GM19239 (cell line): Measurements from ENCODE around the gene MRM2.

ENCODE experiments used
- DNase-seq: peaks from one replicate; pipeline ENCODE4 v3.0.0; 2011; ENCODE audit warnings: low spot score; ENCODE audit not compliant: insufficient read length
- FAIRE-seq: peaks from 2 replicates; lab custom pipeline; 2011; peaks lifted over from hg19 to GRCh38; lab: Jason Lieb, UNC

The MRM2 gene

DNA sequence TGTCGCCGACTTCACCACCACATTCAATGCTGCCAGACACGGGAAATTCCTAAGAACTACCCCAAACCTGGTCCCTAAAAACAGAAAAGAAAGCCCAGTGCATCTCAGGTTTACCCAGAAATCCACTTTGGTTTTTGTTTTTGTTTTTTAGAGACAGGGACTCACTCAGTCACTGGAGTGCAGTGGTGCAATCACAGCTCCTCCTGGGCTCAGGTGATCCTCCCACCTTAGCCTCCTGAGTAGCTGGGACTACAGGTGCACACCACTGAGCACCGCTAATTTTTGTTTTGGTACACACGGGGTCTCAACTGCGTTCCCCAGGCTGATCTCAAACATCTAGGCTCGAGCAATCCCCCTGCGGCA, 32.1 kb downstream of the MRM2 start:
- no peak for FAIRE-seq

GRCh38 chr7:2209146-2209960, 32.7 kb downstream of the MRM2 start:
- FAIRE-seq = no peak

More for the DNA sequence above, 32.1 kb downstream of the MRM2 start:
- no peak for DNase-seq

DNA sequence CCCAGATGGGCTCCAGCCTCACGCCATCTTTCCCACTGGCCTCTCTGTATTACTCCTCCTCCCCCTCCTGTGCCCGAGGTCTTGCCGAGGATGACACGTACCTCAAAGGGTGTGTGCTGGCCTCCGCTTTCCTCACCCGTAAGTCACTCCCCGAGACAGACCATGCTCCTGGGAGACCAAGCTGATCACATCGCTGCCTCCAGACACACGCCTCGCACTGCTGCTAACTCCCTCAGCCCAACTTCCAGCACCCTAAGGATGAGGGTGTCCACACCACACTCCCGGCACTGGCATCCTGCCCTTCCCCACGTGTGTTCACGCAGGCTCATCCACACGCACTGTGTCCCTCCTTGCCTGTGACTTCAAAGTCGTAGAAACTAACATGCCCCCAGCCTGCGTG, 33.3 kb downstream of the MRM2 start:
- DNase-seq (no peak), FAIRE-seq (no peak)

More at GRCh38 chr7:2209146-2209960, 32.7 kb downstream of the MRM2 start:
- peak; percentile 82 for DNase-seq

DNA sequence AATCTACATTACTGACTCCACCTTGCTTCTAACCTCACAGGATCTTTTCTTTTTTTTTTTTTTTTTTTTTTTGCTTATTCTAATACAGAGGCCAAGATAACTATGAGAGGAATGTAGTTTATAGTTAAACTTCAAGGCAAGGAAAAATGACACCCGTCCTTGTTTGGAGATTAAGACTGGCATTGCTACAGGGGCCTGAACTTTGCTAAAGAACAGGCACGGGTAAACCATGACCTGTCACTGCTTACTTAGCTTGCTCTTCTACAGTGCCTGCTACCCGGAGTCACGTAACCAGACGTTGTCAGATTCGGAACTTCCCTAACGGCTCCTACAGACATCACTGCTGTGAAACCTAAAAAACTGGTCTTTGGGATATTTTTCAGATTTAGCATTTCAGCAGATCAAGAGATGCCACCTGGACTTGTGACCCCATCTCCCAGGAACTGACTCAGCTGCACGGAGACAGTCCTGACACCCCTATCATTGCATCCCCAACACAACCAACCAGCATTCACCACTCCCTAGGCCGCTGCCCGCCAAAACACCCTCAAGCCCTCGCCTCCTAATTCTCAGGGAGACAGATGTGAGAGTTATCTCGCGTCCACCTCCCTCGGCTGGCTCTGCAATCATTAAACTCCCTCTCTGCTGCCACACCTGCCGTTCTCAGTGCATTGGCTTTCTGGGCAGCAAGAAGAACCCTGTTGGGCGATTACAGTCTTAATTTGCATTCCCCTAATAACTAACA, 36.8 kb downstream of the MRM2 start:
- FAIRE-seq = no peak
- no peak for DNase-seq

DNA sequence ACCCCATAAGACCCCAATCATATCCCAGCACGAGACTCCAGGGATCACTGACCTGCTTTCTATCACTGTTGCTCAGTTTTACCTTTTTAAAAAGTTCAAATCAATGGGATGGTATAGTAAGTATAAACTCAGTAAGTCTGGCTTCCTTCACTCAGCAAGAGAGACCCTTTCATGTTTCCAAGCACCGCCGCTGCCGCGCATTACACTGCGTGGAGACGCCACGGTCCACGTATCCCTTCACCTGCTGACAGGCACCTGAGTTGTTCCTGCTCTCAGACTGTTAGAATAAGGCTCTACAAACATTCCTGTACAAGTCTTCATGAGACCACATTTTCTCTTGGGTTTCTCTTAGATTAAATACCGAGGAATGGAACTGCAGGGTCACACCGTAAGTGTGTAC, 37.6 kb downstream of the MRM2 start:
- no peak for DNase-seq
- no peak for FAIRE-seq

DNA sequence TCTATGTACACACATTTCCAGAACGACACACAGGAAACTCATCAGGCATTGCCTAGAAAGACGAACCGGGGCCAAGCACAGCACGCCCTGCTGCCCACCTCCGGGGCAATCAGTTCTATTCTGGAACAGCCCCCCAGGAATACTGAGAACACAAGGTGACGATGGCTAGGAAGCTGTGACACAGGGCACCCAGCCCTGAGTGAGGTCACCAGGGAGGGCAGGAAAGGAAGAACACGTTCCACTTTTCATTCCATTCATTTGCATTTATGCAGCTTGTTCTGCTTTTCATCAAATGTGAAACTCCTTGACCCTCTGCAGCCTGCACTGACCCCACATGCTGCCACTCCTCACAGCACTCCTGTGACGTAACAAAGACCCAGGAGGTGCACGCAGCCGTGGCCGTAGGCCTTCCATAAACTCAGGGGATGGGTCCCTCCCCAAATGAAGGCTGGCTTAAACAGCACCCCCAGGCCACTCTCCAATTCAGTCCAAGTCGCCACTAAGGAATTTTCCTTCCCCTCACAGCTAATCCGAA, 38.2 kb downstream of the MRM2 start:
- FAIRE-seq (no peak), DNase-seq (no peak)

DNA sequence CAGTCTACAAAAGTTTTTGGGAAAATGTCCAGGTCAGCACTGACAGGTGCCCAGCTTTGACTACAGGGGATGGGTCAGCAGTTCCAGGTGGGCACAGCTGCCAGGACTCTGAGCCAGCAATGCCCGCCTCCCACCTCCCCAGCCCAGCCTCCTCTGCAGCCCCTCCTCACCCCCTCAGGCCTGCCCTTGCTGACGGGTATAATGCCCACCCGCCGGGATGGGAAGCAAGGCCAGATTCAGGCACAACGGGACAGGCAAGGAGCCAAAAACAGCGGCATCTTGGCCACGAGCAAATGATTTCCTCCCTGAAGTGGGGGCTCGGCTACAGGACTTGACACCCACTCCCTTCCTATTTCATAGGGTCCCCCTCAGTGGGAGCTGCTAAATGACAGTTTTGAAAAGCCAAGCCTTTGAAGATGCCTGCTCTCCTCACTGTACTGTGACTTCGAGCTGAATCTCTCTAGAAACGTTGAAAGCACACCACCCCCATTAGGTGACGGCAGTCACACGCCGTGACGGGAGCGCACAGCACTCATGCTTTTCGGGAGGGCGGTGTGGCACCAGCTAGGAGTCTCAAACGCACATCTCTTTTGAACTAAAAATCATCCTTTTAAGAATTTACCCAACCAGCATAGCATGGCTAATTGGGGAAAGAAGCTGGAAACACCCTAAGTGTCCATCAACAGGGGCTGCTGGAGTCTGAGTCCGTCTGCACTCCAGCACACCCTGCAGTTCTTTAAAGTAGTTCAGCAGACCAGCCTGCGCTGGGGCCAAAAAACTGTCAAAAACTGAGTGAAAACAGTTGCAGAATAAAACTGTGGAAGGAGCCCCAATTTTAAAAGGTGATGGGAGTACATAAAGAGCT, 38.9 kb downstream of the MRM2 start:
- DNase-seq (no peak), FAIRE-seq (no peak)

GRCh38 chr7:2202361-2202761, 39.6 kb downstream of the MRM2 start:
- DNase-seq = no peak
- FAIRE-seq = no peak

GRCh38 chr7:2201686-2202360, 40.2 kb downstream of the MRM2 start:
- DNase-seq (no peak), FAIRE-seq (no peak)

DNA sequence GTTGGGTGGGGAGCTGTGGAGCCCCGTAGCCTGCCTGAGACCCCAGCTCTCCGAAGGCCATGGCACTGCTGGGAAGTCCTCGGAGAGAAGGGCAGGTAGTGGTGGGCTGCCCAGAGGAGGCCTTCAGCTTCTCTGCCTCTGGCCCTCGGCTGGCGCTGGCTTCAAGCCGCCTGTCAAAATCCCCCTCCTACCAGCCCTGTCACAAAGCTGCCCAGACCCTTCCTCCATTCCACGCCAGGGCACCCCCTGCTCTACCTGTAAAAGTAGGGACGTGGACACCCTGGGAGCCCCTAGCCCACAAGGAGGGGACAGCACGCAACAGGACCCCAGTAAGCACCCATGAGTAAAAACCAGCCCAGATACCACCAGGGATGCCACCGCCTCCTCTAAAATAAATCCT, 40.9 kb downstream of the MRM2 start:
- no peak for FAIRE-seq
- DNase-seq = no peak

DNA sequence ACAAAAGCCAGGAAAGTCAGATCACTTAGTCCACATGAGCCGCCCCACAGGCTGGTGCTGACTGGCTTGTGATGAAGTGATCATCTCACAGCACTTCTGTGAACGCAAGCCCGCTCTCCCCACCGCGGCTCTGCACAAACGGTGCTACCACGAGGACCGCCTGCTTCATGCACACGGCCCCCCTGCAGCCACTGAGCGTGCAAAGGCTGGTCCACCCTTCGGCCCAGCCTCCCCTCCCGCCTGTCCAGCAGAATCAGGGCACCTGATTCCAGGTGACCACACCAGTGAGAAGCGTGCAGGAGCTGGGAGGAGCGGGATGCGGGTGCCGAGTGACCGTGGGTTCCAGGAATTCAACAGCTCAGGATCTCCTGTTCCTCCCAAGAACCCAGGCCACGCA, 41.4 kb downstream of the MRM2 start:
- DNase-seq (no peak), FAIRE-seq (no peak)

DNA sequence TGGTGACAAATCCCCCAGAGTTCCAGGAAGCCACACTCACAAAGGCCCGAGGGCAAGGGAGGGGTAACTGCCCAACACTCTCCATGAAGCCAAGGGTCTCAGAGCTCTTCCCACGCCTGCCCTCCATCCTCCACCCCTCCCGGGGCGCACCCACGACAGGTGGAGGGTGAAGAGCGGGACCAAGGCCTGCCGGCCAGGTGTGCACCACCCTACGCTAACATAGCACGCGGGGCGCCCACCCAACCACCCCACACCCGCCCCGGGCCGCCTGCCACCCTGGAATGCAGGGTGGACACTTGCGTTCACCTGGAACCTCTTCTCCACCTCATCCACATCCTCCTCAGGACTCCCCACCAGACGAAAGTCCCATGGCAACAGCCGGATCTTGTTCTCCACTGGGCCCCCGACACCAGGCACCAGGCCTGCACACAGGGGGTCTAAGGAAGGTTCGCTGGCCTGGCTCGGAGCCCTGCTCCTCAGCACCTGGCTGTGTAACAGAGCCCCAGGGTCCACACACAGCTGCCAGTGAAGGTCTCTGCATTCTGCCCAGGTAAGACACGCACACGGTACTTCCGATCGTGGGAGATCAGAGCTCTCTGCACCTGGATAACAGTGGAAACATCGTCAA, 41.9 kb downstream of the MRM2 start:
- DNase-seq = no peak
- no peak for FAIRE-seq

GRCh38 chr7:2199528-2199927, 42.5 kb downstream of the MRM2 start:
- DNase-seq (no peak), FAIRE-seq (no peak)

GRCh38 chr7:2198760-2199159, 43.2 kb downstream of the MRM2 start:
- DNase-seq = no peak
- no peak for FAIRE-seq

- no peak for FAIRE-seq
- no peak for DNase-seq
These were observed 43.8 kb downstream of the MRM2 start for GRCh38 chr7:2198206-2198605.

GRCh38 chr7:2197436-2198155, 44.4 kb downstream of the MRM2 start:
- DNase-seq (no peak), FAIRE-seq (no peak)

- no peak for FAIRE-seq
- no peak for DNase-seq
These were observed 45.3 kb downstream of the MRM2 start for GRCh38 chr7:2196381-2197378.
